WTC11 (cell line): Measurements from ENCODE around the gene FAM156B.

Source experiments
- ATF3 ChIP-seq: sonication (generic); formaldehyde crosslinking; conservative IDR thresholded peaks from 2 replicates; pipeline ENCODE4 v1.8.1; 2022; ENCODE audit warnings: mild to moderate bottlenecking, missing genetic modification reagents
- CBFB ChIP-seq: sonication (generic); formaldehyde crosslinking; IDR thresholded peaks from 2 replicates; pipeline ENCODE4 v1.8.1; 2022; ENCODE audit warnings: mild to moderate bottlenecking, low read depth, missing genetic modification reagents
- CTCF ChIP-seq: fragments of 200-600 bp; IDR thresholded peaks from 2 replicates; pipeline ENCODE4 v1.8.0; 2022; ENCODE audit warnings: antibody characterized with exemption
- FOXP1 ChIP-seq: sonication (generic); formaldehyde crosslinking; IDR thresholded peaks from 2 replicates; pipeline ENCODE4 v1.8.0; 2022; ENCODE audit warnings: missing genetic modification reagents, mild to moderate bottlenecking, moderate library complexity, borderline replicate concordance
- NFE2L1 ChIP-seq: sonication (generic); formaldehyde crosslinking; IDR thresholded peaks from 2 replicates; pipeline ENCODE4 v1.8.1; 2023; ENCODE audit warnings: missing genetic modification reagents

- TF ChIP-seq CBFB (CRISPR knock-in tag) (no peak), NFE2L1 (CRISPR knock-in tag) (no peak), CTCF (no peak), ATF3 (no peak), FOXP1 (CRISPR knock-in tag) (no peak)
Measured at GRCh38 chrX:52865343-52865998, 31.7 kb upstream of the FAM156B start.
